Suprapubic skin (tissue), 3 donors: ENCODE measurements around the gene ZMIZ2.

Experiments used
- CTCF ChIP-seq, 2 donors: fragments of 200-600 bp in 1 of 2; fragments of 450-650 bp in 1 of 2; sonication (generic) in 1 of 2; IDR thresholded peaks; one replicate each; pipeline ENCODE4 v1.5.1; 2016 to 2019; ENCODE audit warnings: antibody characterized with exemption in 2 of 2, mild to moderate bottlenecking in 1 of 2, moderate library complexity in 1 of 2
- POLR2AphosphoS5 ChIP-seq, 3 donors: sonication (generic); formaldehyde crosslinking; IDR thresholded peaks; one replicate each; pipeline ENCODE4 v1.6.1; 2017; ENCODE audit warnings: antibody characterized with exemption in 3 of 3

- no peak for TF ChIP-seq POLR2AphosphoS5 (IDR thresholded peaks at IDR 0.05)
- TF ChIP-seq CTCF (IDR thresholded peaks at IDR 0.05), result no peak
Measured at GRCh38 chr7:44759246-44759645, 10.6 kb downstream of the ZMIZ2 start.
